Hepatocyte (in vitro differentiated cells): ENCODE data around the gene SLC9C2.

Experiments
- EZH2 ChIP-seq: fragments of 200-600 bp; sonication (generic); IDR thresholded peaks from 2 replicates; pipeline ENCODE4 v1.6.1; 2016; ENCODE audit warnings: antibody characterized with exemption, mild to moderate bottlenecking, borderline replicate concordance
- EZH2phosphoT487 ChIP-seq: fragments of 200-600 bp; sonication (generic); IDR thresholded peaks from one replicate; pipeline ENCODE4 v1.6.1; 2018; ENCODE audit warnings: antibody characterized with exemption, mild to moderate bottlenecking, low read depth, moderate library complexity; ENCODE audit not compliant: unreplicated experiment, severe bottlenecking
- TF ChIP-seq, protein P1 (sequence below): fragments of 200-600 bp; sonication (generic); IDR thresholded peaks from 2 replicates; pipeline ENCODE4 v1.5.1; 2016; ENCODE audit warnings: antibody characterized with exemption, mild to moderate bottlenecking; ENCODE audit not compliant: poor library complexity

DNA sequence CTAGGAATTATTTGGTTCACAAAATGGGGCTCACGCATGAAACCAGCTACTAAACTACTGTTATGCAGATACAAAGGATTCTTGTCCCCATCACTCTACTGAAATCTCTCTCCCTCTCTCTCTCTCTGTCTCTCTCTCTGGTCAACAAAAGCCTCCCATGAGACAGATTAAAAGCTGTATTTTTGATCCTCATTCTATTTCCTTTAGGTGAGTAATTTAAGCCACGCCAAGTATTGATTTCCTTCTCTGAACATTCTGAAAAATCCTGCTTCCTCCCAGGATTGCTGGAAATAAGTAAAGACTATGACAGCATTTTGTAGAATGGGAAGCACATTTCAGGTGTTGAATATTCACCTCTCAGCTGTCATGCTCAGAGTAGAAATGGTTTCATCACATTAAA, 82.1 kb downstream of the SLC9C2 start:
- TF ChIP-seq, protein P1, sequence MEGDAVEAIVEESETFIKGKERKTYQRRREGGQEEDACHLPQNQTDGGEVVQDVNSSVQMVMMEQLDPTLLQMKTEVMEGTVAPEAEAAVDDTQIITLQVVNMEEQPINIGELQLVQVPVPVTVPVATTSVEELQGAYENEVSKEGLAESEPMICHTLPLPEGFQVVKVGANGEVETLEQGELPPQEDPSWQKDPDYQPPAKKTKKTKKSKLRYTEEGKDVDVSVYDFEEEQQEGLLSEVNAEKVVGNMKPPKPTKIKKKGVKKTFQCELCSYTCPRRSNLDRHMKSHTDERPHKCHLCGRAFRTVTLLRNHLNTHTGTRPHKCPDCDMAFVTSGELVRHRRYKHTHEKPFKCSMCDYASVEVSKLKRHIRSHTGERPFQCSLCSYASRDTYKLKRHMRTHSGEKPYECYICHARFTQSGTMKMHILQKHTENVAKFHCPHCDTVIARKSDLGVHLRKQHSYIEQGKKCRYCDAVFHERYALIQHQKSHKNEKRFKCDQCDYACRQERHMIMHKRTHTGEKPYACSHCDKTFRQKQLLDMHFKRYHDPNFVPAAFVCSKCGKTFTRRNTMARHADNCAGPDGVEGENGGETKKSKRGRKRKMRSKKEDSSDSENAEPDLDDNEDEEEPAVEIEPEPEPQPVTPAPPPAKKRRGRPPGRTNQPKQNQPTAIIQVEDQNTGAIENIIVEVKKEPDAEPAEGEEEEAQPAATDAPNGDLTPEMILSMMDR = no peak
- TF ChIP-seq EZH2 (no peak), EZH2phosphoT487 (no peak)
